Endothelial cell of umbilical vein (primary cell): ENCODE results near the gene GTF2H4. TPM values are rescaled to one million over a fixed set of nuclear protein-coding genes. Genes with fewer than 3 reads are reported as not detected.

ENCODE experiments used
- BruUV-seq: library from RNA; stranded (reverse); fragments of 400-500 nt; replicated peaks from 2 replicates; lab custom pipeline; 2021; lab: Mats Ljungman, UMichigan
- CTCF ChIA-PET: fragments of 300-600, 350-600 bp; sonication (Branson Sonifier 250); formaldehyde crosslinking; loops from one replicate; lab custom pipeline; 2021; ENCODE audit warnings: antibody characterized with exemption, inconsistent platforms; lab: Charles Lee
- POLR2A ChIA-PET: fragments of 300-600, 350-600 bp; sonication (Branson Sonifier 250); formaldehyde crosslinking; loops from one replicate; lab custom pipeline; 2021; ENCODE audit warnings: antibody characterized with exemption, inconsistent platforms; lab: Charles Lee
- DNase-seq: peaks from one replicate; pipeline ENCODE4 v3.0.0-alpha.2; 2011; ENCODE audit warnings: low read depth, low spot score
- FAIRE-seq: peaks from 2 replicates; lab custom pipeline; 2011; peaks lifted over from hg19 to GRCh38; lab: Jason Lieb, UNC
- H2AFZ ChIP-seq: 2 replicates; pipeline ENCODE4 v1.6.0; 2012; ENCODE audit warnings: low read depth, low read length, control low read depth, inconsistent platforms
- H3K27ac ChIP-seq: 2 replicates; pipeline ENCODE4 v1.5.1; 2011; ENCODE audit warnings: low read depth, mild to moderate bottlenecking, control low read depth, low read length, moderate library complexity; ENCODE audit not compliant: insufficient read depth
- H3K27me3 ChIP-seq, 2 experiments: 2 replicates each; pipeline versions ENCODE4 v1.6.0 to v1.6.1; 2011; ENCODE audit warnings: low read length in 2 of 2, mixed read lengths in 1 of 2; ENCODE audit not compliant: control insufficient read depth in 2 of 2, insufficient read depth in 2 of 2
- H3K36me3 ChIP-seq, 2 experiments: 2 replicates in 1 of 2; 3 replicates in 1 of 2; pipeline ENCODE4 v1.5.1; 2011; ENCODE audit warnings: low read length in 2 of 2, mild to moderate bottlenecking in 1 of 2, moderate library complexity in 1 of 2; ENCODE audit not compliant: control insufficient read depth in 2 of 2, insufficient read depth in 2 of 2; ENCODE audit errors: extremely low read depth in 1 of 2
- H3K4me1 ChIP-seq: 3 replicates; pipeline ENCODE4 v1.5.1; 2011; ENCODE audit warnings: mild to moderate bottlenecking, low read length; ENCODE audit not compliant: control insufficient read depth, insufficient read depth; ENCODE audit errors: extremely low read depth
- H3K4me2 ChIP-seq: 2 replicates; pipeline ENCODE4 v1.6.1; 2011; ENCODE audit warnings: low read length, control low read depth, mixed read lengths; ENCODE audit not compliant: insufficient read depth
- H3K4me3 ChIP-seq, 3 experiments: fragments of 200-600 bp in 1 of 3; sonication (generic), shearing (Covaris generic) in 1 of 3; replicated peaks in 1 of 3; 2 replicates each; pipeline ENCODE4 v1.5.1; 2011 to 2016; ENCODE audit warnings: control low read depth in 3 of 3, low read length in 3 of 3, mild to moderate bottlenecking in 2 of 3, inconsistent platforms in 1 of 3, low read depth in 1 of 3, moderate library complexity in 1 of 3; ENCODE audit not compliant: insufficient read depth in 1 of 3
- H3K79me2 ChIP-seq: 2 replicates; pipeline ENCODE4 v1.6.0; 2012; ENCODE audit warnings: low read length, inconsistent platforms; ENCODE audit not compliant: control insufficient read depth, insufficient read depth
- H3K9ac ChIP-seq: replicated peaks from 2 replicates; pipeline ENCODE3; 2011; ENCODE audit warnings: low read length, control low read depth; ENCODE audit not compliant: insufficient read depth; ENCODE audit errors: extremely low read depth
- H3K9me1 ChIP-seq: replicated peaks from 3 replicates; pipeline ENCODE4 v1.6.0; 2011; ENCODE audit warnings: mild to moderate bottlenecking, low read length; ENCODE audit not compliant: control insufficient read depth, insufficient read depth; ENCODE audit errors: extremely low read depth
- H3K9me3 ChIP-seq: replicated peaks from 2 replicates; pipeline ENCODE4 v1.5.1; 2012; ENCODE audit warnings: low read length, inconsistent platforms; ENCODE audit not compliant: control insufficient read depth, insufficient read depth
- H4K20me1 ChIP-seq: replicated peaks from 2 replicates; pipeline ENCODE3; 2011; ENCODE audit warnings: mild to moderate bottlenecking, low read length; ENCODE audit not compliant: control insufficient read depth, insufficient read depth; ENCODE audit errors: extremely low read depth
- EZH2 ChIP-seq: IDR thresholded peaks from 2 replicates; pipeline ENCODE4 v1.6.1; 2012; ENCODE audit warnings: borderline replicate concordance, low read depth, mild to moderate bottlenecking, moderate library complexity, low read length, inconsistent platforms; ENCODE audit not compliant: severe bottlenecking
- FOS ChIP-seq: IDR thresholded peaks from 2 replicates; pipeline ENCODE4 v1.6.1; 2011; ENCODE audit warnings: mild to moderate bottlenecking, low read length, moderate library complexity, borderline replicate concordance; ENCODE audit not compliant: insufficient read depth
- GATA2 ChIP-seq: IDR thresholded peaks from 2 replicates; pipeline ENCODE4 v1.7.0; 2011; ENCODE audit warnings: low read depth, mild to moderate bottlenecking, moderate library complexity, mixed read lengths, low read length; ENCODE audit not compliant: insufficient read length, insufficient read depth
- JUN ChIP-seq: IDR thresholded peaks from 2 replicates; pipeline ENCODE4 v1.6.1; 2011; ENCODE audit warnings: borderline replicate concordance, low read depth; ENCODE audit not compliant: insufficient read length, insufficient read depth
- POLR2AphosphoS5 ChIP-seq: IDR thresholded peaks from 2 replicates; pipeline ENCODE4 v1.6.1; 2012; ENCODE audit warnings: low read depth, mild to moderate bottlenecking, control low read depth, low read length, moderate library complexity; ENCODE audit not compliant: insufficient read depth
- dilution Hi-C: fragments of 300-500 bp; cut with MboI; formaldehyde crosslinking; loops from one replicate; pipeline ENCODE4 v1.15.0; 2019; ENCODE audit warnings: low sequenced_read_pairs; ENCODE audit not compliant: extremely low pct_ligation_motif_present
- intact Hi-C: fragments of 100-400 bp; cut with micrococcal nuclease; formaldehyde crosslinking; loops from one replicate; pipeline ENCODE4 v1.10.0; 2022
- polyA plus RNA-seq, 4 experiments: library from polyadenylated mRNA; depleted of rRNA in 3 of 4; stranded (reverse) in 3 of 4; unstranded in 1 of 4; fragments of >200 nt; gene quantifications; 2 replicates each; pipeline versions ENCODE4 v1.2.1 to v1.2.3, GENCODE V29; 2011 to 2012; ENCODE audit warnings: missing spikeins in 1 of 4
- total RNA-seq: library from RNA; stranded (reverse); gene quantifications from 2 replicates; pipeline ENCODE4 v1.2.3, GENCODE V29; 2021

The GTF2H4 gene
- total and polyA plus RNA-seq, 2 donors (not counting 3 experiments of a cell fraction or from before 2014, with no cell fraction given), result 40.5 to 52.6 TPM

- Histone ChIP-seq H3K27me3 (peaks cover 50 to 53% of the 10 kb centered on the region in 2 experiments), H4K20me1 (no peaks in the 10 kb centered on the region), H3K27ac (no peak overlapping the region), H3K9ac (peak overlapping the region; percentile 37), H3K4me3 (peak overlapping the region in 2 of 3 experiments; percentile 22 to 45), H3K79me2 (no peaks in the 10 kb centered on the region), H3K4me1 (peaks cover 5% of the 10 kb centered on the region), H3K9me1 (no peaks in the 10 kb centered on the region), H3K36me3 (no peaks in the 10 kb centered on the region), H3K9me3 (no peaks in the 10 kb centered on the region), H2AFZ (peak overlapping the region; percentile 59), H3K4me2 (peak overlapping the region; percentile 72)
- BruUV-seq, result no TSS peak
- dilution Hi-C loops (no loop called here), intact Hi-C loops (no loop called here)
- ChIA-PET POLR2A (no interaction called here), CTCF (interaction anchor here (0.6 to 3.4 kb wide), 4 partner anchors 13 to 411 kb away, joined by 3 to 16 read pairs (median 6); no protein-coding TSS in a partner anchor)
- TF ChIP-seq POLR2AphosphoS5 (no peak), GATA2 (no peak), EZH2 (peak; percentile 60)
- no peak for FAIRE-seq
- no peak for DNase-seq
Measured at GRCh38 chr6:30955367-30956042, 47.5 kb downstream of the GTF2H4 start.

- Histone ChIP-seq H3K27me3 (peaks cover 48 to 54% of the 10 kb centered on the region in 2 experiments), H3K4me1 (peaks cover 5% of the 10 kb centered on the region), H3K27ac (no peak overlapping the region), H4K20me1 (no peaks in the 10 kb centered on the region), H3K9ac (no peak overlapping the region), H3K36me3 (no peaks in the 10 kb centered on the region), H2AFZ (no peak overlapping the region), H3K4me2 (no peak overlapping the region), H3K9me1 (no peaks in the 10 kb centered on the region), H3K9me3 (no peaks in the 10 kb centered on the region), H3K4me3 (no peak overlapping the region), H3K79me2 (no peaks in the 10 kb centered on the region)
- POLR2A ChIA-PET, result no interaction called here
- dilution Hi-C loops, result no loop called here
- no TSS peak for BruUV-seq
- DNase-seq (no peak), FAIRE-seq (no peak)
- intact Hi-C loops, result no loop called here
- CTCF ChIA-PET, result interaction anchor here (3.4 kb wide), 1 partner anchor 15 kb away, joined by 16 read pairs; no protein-coding TSS in a partner anchor
- TF ChIP-seq FOS, result no peak
- no peak for TF ChIP-seq JUN
- no peak for TF ChIP-seq EZH2
Measured at GRCh38 chr6:30957716-30958115, 49.7 kb downstream of the GTF2H4 start.
